Neural progenitor cell (in vitro differentiated cells): Measurements from ENCODE around the gene MEGF8. TPM values are rescaled to one million over a fixed set of nuclear protein-coding genes. Genes with fewer than 3 reads are reported as not detected.

Experiments
- DNase-seq: peaks from one replicate; pipeline ENCODE4 v3.0.0-alpha.2; 2016; ENCODE audit warnings: low spot score
- H2AFZ ChIP-seq: fragments of 200-600 bp; sonication (generic); replicated peaks from 2 replicates; pipeline ENCODE4 v1.6.1; 2016; ENCODE audit warnings: antibody characterized with exemption
- H3F3A ChIP-seq: fragments of 200-600 bp; sonication (generic); 2 replicates; pipeline ENCODE4 v1.6.1; 2016; ENCODE audit warnings: antibody characterized with exemption, low read depth
- H3K27ac ChIP-seq: fragments of 200-600 bp; sonication (generic); 2 replicates; pipeline ENCODE4 v1.5.1; 2016; ENCODE audit warnings: mild to moderate bottlenecking
- H3K27me3 ChIP-seq: fragments of 200-600 bp; sonication (generic); 2 replicates; pipeline ENCODE4 v1.6.1; 2016; ENCODE audit warnings: mild to moderate bottlenecking, moderate library complexity
- H3K36me3 ChIP-seq: fragments of 200-600 bp; sonication (generic); 2 replicates; pipeline ENCODE4 v1.5.1; 2016
- H3K4me1 ChIP-seq: fragments of 200-600 bp; sonication (generic); 2 replicates; pipeline ENCODE4 v1.6.1; 2016; ENCODE audit warnings: mixed run types
- H3K4me2 ChIP-seq: fragments of 200-600 bp; sonication (generic); 2 replicates; pipeline ENCODE4 v1.6.1; 2016
- H3K4me3 ChIP-seq: fragments of 200-600 bp; sonication (generic); 2 replicates; pipeline ENCODE4 v1.5.1; 2016
- H3K79me2 ChIP-seq: fragments of 200-600 bp; sonication (generic); 2 replicates; pipeline ENCODE4 v1.6.1; 2016; ENCODE audit warnings: low read depth
- H3K9ac ChIP-seq: fragments of 200-600 bp; sonication (generic); 2 replicates; pipeline ENCODE4 v1.6.1; 2016
- H3K9me3 ChIP-seq: fragments of 200-600 bp; sonication (generic); 2 replicates; pipeline ENCODE4 v1.5.1; 2016; ENCODE audit warnings: low read depth
- H4K20me1 ChIP-seq: fragments of 200-600 bp; sonication (generic); 2 replicates; pipeline ENCODE4 v1.6.1; 2016; ENCODE audit warnings: low read depth
- H3K27ac Mint-ChIP-seq: 3 replicates; pipeline ENCODE4 v1.8.0; 2021; ENCODE audit warnings: mixed read lengths
- H3K27me3 Mint-ChIP-seq: 2 replicates; pipeline ENCODE4 v1.8.0; 2022; ENCODE audit warnings: low read depth, mild to moderate bottlenecking, inconsistent platforms, moderate library complexity, mixed read lengths; ENCODE audit not compliant: insufficient read depth
- H3K36me3 Mint-ChIP-seq: 3 replicates; pipeline ENCODE4 v1.8.0; 2021; ENCODE audit warnings: mixed read lengths
- H3K4me1 Mint-ChIP-seq: 3 replicates; pipeline ENCODE4 v1.8.0; 2021; ENCODE audit warnings: mixed read lengths
- H3K4me3 Mint-ChIP-seq: 3 replicates; pipeline ENCODE4 v1.8.0; 2021; ENCODE audit warnings: mild to moderate bottlenecking, moderate library complexity, mixed read lengths
- H3K9me3 Mint-ChIP-seq: 3 replicates; pipeline ENCODE4 v1.8.0; 2020; ENCODE audit warnings: mixed read lengths
- EZH2 ChIP-seq: fragments of 200-600 bp; sonication (generic); IDR thresholded peaks from 2 replicates; pipeline ENCODE4 v1.6.1; 2017; ENCODE audit warnings: antibody characterized with exemption, mild to moderate bottlenecking, moderate library complexity
- EZH2phosphoT487 ChIP-seq: fragments of 200-600 bp; sonication (generic); IDR thresholded peaks from 2 replicates; pipeline ENCODE4 v1.6.1; 2017; ENCODE audit warnings: antibody characterized with exemption
- total RNA-seq: library from RNA; depleted of rRNA; stranded (reverse); fragments of >200 nt; gene quantifications from 2 replicates; pipeline ENCODE4 v1.2.3, GENCODE V29; 2015; ENCODE audit warnings: low replicate concordance
- TF ChIP-seq, protein P1 (sequence below): fragments of 200-600 bp; sonication (generic); IDR thresholded peaks from 2 replicates; pipeline ENCODE4 v1.5.1; 2017; ENCODE audit warnings: antibody characterized with exemption, mild to moderate bottlenecking

MEGF8 gene
- total RNA-seq, 1 donor from 2014 or later: 7.3 TPM

GRCh38 chr19:42368360-42368759, 42.9 kb downstream of the MEGF8 start:
- Histone ChIP-seq H3K4me1 (peaks cover 10% of the 10 kb centered on the region), H4K20me1 (no peaks in the 10 kb centered on the region), H3K79me2 (no peaks in the 10 kb centered on the region), H3K9ac (no peak overlapping the region), H3K9me3 (no peaks in the 10 kb centered on the region), H3K27me3 (no peaks in the 10 kb centered on the region), H3K27ac (no peak overlapping the region), H2AFZ (no peak overlapping the region), H3K36me3 (no peaks in the 10 kb centered on the region), H3F3A (no peaks in the 10 kb centered on the region), H3K4me3 (no peak overlapping the region), H3K4me2 (no peak overlapping the region)
- H3K36me3 Mint-ChIP-seq: peaks cover 28% of the 10 kb centered on the region
- no peak overlapping the region for H3K4me3 Mint-ChIP-seq
- no peak overlapping the region for H3K27ac Mint-ChIP-seq
- no peak for TF ChIP-seq EZH2
- TF ChIP-seq, protein P1, sequence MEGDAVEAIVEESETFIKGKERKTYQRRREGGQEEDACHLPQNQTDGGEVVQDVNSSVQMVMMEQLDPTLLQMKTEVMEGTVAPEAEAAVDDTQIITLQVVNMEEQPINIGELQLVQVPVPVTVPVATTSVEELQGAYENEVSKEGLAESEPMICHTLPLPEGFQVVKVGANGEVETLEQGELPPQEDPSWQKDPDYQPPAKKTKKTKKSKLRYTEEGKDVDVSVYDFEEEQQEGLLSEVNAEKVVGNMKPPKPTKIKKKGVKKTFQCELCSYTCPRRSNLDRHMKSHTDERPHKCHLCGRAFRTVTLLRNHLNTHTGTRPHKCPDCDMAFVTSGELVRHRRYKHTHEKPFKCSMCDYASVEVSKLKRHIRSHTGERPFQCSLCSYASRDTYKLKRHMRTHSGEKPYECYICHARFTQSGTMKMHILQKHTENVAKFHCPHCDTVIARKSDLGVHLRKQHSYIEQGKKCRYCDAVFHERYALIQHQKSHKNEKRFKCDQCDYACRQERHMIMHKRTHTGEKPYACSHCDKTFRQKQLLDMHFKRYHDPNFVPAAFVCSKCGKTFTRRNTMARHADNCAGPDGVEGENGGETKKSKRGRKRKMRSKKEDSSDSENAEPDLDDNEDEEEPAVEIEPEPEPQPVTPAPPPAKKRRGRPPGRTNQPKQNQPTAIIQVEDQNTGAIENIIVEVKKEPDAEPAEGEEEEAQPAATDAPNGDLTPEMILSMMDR: no peak
- no peak for TF ChIP-seq EZH2phosphoT487
- H3K4me1 Mint-ChIP-seq: peaks cover 21% of the 10 kb centered on the region
- peaks cover 8% of the 10 kb centered on the region for H3K27me3 Mint-ChIP-seq
- peaks cover 4% of the 10 kb centered on the region for H3K9me3 Mint-ChIP-seq
- DNase-seq: no peak

DNA sequence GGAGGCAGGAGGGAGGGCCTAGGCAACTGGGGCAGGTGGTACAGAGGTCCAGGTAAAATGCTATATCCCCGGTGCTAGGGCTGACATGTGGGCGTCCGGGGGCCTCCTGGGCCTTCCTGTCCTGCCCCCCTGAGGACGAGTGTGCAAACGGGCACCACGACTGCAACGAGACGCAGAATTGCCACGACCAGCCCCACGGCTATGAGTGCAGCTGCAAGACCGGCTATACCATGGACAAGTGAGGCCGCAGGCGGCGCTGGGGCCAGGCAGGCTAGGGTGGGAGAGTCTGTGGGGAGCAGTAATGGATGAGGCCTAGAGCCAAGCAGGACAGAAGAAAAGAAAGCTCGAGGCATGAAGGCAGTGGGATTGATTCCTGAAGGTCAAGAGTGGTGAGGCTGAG, 43.3 kb downstream of the MEGF8 start:
- Histone ChIP-seq H2AFZ (no peak overlapping the region), H3F3A (no peaks in the 10 kb centered on the region), H3K4me2 (no peak overlapping the region), H3K4me1 (peaks cover 10% of the 10 kb centered on the region), H3K36me3 (no peaks in the 10 kb centered on the region), H3K4me3 (no peak overlapping the region), H3K9ac (no peak overlapping the region), H3K27ac (no peak overlapping the region), H3K27me3 (no peaks in the 10 kb centered on the region), H3K79me2 (no peaks in the 10 kb centered on the region), H3K9me3 (no peaks in the 10 kb centered on the region), H4K20me1 (no peaks in the 10 kb centered on the region)
- peaks cover 21% of the 10 kb centered on the region for H3K4me1 Mint-ChIP-seq
- peaks cover 24% of the 10 kb centered on the region for H3K36me3 Mint-ChIP-seq
- H3K27ac Mint-ChIP-seq: no peak overlapping the region
- no peak for DNase-seq
- H3K27me3 Mint-ChIP-seq: peaks cover 5% of the 10 kb centered on the region
- H3K4me3 Mint-ChIP-seq: peak overlapping the region; percentile 17
- peaks cover 2% of the 10 kb centered on the region for H3K9me3 Mint-ChIP-seq
- TF ChIP-seq, protein P1: no peak
- TF ChIP-seq EZH2phosphoT487 (no peak), EZH2 (no peak)

- H3K9ac ChIP-seq: no peak overlapping the region
- H3K4me1 Mint-ChIP-seq: peaks cover 21% of the 10 kb centered on the region
- H2AFZ ChIP-seq: no peak overlapping the region
- H3K36me3 ChIP-seq: no peaks in the 10 kb centered on the region
- H3K9me3 Mint-ChIP-seq: no peaks in the 10 kb centered on the region
- no peak overlapping the region for H3K27ac ChIP-seq
- TF ChIP-seq EZH2phosphoT487: no peak
- TF ChIP-seq, protein P1: no peak
- no peak for TF ChIP-seq EZH2
- peaks cover 6% of the 10 kb centered on the region for H3K27me3 Mint-ChIP-seq
- peaks cover 10% of the 10 kb centered on the region for H3K4me1 ChIP-seq
- H3K4me3 ChIP-seq: no peak overlapping the region
- H3K27ac Mint-ChIP-seq: no peak overlapping the region
- no peaks in the 10 kb centered on the region for H3F3A ChIP-seq
- H3K4me3 Mint-ChIP-seq: no peak overlapping the region
- DNase-seq: no peak
- H3K4me2 ChIP-seq: no peak overlapping the region
- H3K27me3 ChIP-seq: no peaks in the 10 kb centered on the region
- H3K79me2 ChIP-seq: no peaks in the 10 kb centered on the region
- H3K36me3 Mint-ChIP-seq: peaks cover 16% of the 10 kb centered on the region
- H3K9me3 ChIP-seq: no peaks in the 10 kb centered on the region
- no peaks in the 10 kb centered on the region for H4K20me1 ChIP-seq
Measured at GRCh38 chr19:42369433-42370067, 44.1 kb downstream of the MEGF8 start.
